ENCODE measurements around the gene MYO16. TPM values are rescaled to one million over a fixed set of nuclear protein-coding genes. Genes with fewer than 3 reads are reported as not detected.

Gene MYO16
- polyA plus RNA-seq, 1 donor from 2014 or later: 2.5 TPM

DNA sequence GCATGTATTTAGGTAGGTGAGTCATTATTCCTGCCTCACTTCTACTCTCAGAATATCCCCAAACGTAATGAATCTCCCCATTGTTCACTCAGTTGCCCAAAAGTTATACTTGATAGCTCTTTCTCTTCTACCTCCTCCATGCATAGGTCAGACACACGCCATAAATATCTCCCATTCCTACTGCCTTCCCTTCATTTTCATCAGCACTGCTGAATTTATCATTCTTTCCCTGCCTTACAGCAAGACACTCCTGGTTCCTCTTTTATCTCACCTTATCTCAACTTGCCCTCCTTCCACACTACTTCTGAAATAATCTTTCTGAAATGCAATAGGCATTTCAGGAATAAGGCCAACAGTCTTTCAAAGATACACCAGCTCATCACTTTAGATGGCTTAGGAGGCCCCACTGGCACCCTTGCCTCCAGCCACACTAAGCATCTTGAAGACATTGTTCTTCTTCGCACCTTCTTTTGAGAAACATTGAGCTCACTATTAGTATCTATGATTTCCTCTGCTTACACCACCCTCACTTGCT, 333.9 kb downstream of the MYO16 start:
- Histone ChIP-seq H3K79me2 (replicated peaks; ENCODE audit: insufficient read depth, low read length) (no peaks in the 10 kb centered on the region), H3K9me3 (ENCODE audit: low read length) (no peaks in the 10 kb centered on the region), H3K4me2 (ENCODE audit: low read length) (no peak overlapping the region), H4K20me1 (ENCODE audit: insufficient read depth) (no peaks in the 10 kb centered on the region), H3F3A (ENCODE audit: insufficient read depth, low read length, poor library complexity, severe bottlenecking) (no peaks in the 10 kb centered on the region), H2AFZ (ENCODE audit: low read depth, low read length) (no peak overlapping the region), H3K4me3 (ENCODE audit: low read length) (no peak overlapping the region), H3K27ac (ENCODE audit: low read length) (no peak overlapping the region), H3K9me2 (ENCODE audit: insufficient read depth, low read length) (no peaks in the 10 kb centered on the region), H3K36me3 (ENCODE audit: insufficient read depth, low read length) (no peaks in the 10 kb centered on the region), H3K27me3 (ENCODE audit: insufficient read depth, low read depth, low read length) (no peaks in the 10 kb centered on the region), H3K9ac (ENCODE audit: low read length) (no peak overlapping the region)
- no peak for TF ChIP-seq SMC3 (conservative IDR thresholded peaks at IDR 0.05; ENCODE audit: poor library complexity)
- TF ChIP-seq, protein P1, sequence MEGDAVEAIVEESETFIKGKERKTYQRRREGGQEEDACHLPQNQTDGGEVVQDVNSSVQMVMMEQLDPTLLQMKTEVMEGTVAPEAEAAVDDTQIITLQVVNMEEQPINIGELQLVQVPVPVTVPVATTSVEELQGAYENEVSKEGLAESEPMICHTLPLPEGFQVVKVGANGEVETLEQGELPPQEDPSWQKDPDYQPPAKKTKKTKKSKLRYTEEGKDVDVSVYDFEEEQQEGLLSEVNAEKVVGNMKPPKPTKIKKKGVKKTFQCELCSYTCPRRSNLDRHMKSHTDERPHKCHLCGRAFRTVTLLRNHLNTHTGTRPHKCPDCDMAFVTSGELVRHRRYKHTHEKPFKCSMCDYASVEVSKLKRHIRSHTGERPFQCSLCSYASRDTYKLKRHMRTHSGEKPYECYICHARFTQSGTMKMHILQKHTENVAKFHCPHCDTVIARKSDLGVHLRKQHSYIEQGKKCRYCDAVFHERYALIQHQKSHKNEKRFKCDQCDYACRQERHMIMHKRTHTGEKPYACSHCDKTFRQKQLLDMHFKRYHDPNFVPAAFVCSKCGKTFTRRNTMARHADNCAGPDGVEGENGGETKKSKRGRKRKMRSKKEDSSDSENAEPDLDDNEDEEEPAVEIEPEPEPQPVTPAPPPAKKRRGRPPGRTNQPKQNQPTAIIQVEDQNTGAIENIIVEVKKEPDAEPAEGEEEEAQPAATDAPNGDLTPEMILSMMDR (IDR thresholded peaks at IDR 0.05; ENCODE audit: poor library complexity, severe bottlenecking): no peak
- no peak for TF ChIP-seq RAD21 (conservative IDR thresholded peaks at IDR 0.05)
- TF ChIP-seq EZH2 (IDR thresholded peaks at IDR 0.05; ENCODE audit: borderline replicate concordance, insufficient read depth, low read length, poor library complexity, severe bottlenecking): no peak
- no peak for TF ChIP-seq POLR2AphosphoS5 (IDR thresholded peaks at IDR 0.05)
- TF ChIP-seq MXI1 (conservative IDR thresholded peaks at IDR 0.05; ENCODE audit: poor library complexity, severe bottlenecking): no peak
- TF ChIP-seq EP300 (conservative IDR thresholded peaks at IDR 0.05; ENCODE audit: poor library complexity, severe bottlenecking): no peak
- TF ChIP-seq, protein P2, sequence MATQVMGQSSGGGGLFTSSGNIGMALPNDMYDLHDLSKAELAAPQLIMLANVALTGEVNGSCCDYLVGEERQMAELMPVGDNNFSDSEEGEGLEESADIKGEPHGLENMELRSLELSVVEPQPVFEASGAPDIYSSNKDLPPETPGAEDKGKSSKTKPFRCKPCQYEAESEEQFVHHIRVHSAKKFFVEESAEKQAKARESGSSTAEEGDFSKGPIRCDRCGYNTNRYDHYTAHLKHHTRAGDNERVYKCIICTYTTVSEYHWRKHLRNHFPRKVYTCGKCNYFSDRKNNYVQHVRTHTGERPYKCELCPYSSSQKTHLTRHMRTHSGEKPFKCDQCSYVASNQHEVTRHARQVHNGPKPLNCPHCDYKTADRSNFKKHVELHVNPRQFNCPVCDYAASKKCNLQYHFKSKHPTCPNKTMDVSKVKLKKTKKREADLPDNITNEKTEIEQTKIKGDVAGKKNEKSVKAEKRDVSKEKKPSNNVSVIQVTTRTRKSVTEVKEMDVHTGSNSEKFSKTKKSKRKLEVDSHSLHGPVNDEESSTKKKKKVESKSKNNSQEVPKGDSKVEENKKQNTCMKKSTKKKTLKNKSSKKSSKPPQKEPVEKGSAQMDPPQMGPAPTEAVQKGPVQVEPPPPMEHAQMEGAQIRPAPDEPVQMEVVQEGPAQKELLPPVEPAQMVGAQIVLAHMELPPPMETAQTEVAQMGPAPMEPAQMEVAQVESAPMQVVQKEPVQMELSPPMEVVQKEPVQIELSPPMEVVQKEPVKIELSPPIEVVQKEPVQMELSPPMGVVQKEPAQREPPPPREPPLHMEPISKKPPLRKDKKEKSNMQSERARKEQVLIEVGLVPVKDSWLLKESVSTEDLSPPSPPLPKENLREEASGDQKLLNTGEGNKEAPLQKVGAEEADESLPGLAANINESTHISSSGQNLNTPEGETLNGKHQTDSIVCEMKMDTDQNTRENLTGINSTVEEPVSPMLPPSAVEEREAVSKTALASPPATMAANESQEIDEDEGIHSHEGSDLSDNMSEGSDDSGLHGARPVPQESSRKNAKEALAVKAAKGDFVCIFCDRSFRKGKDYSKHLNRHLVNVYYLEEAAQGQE (IDR thresholded peaks at IDR 0.05; ENCODE audit: borderline replicate concordance): no peak
- no peak for TF ChIP-seq TAF1 (IDR thresholded peaks at IDR 0.05; ENCODE audit: low read depth)

DNA sequence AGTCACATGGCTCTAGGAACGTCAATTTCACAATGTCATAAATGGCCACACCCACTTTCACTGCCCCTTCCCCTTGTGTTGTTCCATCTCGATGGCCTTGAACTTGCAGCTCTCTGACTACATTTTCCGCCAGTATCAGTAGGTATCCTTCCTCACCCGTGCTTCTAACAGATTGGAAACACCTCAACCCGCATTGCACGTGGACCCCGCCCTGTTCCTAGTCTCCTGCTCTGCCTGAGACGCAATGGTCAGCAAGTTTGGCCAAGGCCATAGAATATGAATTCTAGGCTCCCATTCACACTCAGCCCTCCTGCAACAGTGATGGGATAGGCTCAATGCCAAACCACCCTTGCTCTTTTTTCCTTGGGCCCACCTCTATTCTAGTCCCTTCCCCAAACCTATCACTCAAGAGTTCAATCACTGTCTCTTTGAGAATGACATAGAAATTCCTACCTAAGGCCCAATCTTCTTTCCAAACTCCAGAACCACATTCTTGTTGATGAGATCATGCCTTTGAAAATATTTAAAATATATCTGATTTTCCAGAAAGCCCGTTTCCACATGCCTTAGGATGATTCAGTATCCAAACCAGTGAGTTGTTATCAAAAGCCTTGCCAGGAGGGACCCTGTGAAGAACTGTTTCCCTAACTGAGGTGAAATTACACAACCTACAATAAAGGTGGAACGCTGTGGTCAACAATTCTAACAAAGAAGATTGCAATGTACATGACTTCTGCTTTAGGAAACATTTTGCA, 334.6 kb downstream of the MYO16 start:
- no peaks in the 10 kb centered on the region for H3K79me2 ChIP-seq (replicated peaks; ENCODE audit: insufficient read depth, low read length)
- no peak overlapping the region for H3K27ac ChIP-seq (ENCODE audit: low read length)
- H3F3A ChIP-seq (ENCODE audit: insufficient read depth, low read length, poor library complexity, severe bottlenecking): no peaks in the 10 kb centered on the region
- H3K9me3 ChIP-seq (ENCODE audit: low read length): no peaks in the 10 kb centered on the region
- H3K4me3 ChIP-seq (ENCODE audit: low read length): no peak overlapping the region
- no peak overlapping the region for H2AFZ ChIP-seq (ENCODE audit: low read depth, low read length)
- TF ChIP-seq POLR2AphosphoS5 (IDR thresholded peaks at IDR 0.05) (no peak), EZH2 (IDR thresholded peaks at IDR 0.05; ENCODE audit: borderline replicate concordance, insufficient read depth, low read length, poor library complexity, severe bottlenecking) (no peak), TAF1 (IDR thresholded peaks at IDR 0.05; ENCODE audit: low read depth) (no peak), MXI1 (conservative IDR thresholded peaks at IDR 0.05; ENCODE audit: poor library complexity, severe bottlenecking) (no peak), RAD21 (conservative IDR thresholded peaks at IDR 0.05) (no peak), EP300 (conservative IDR thresholded peaks at IDR 0.05; ENCODE audit: poor library complexity, severe bottlenecking) (no peak), SMC3 (conservative IDR thresholded peaks at IDR 0.05; ENCODE audit: poor library complexity) (no peak)
- TF ChIP-seq, protein P1 (IDR thresholded peaks at IDR 0.05; ENCODE audit: poor library complexity, severe bottlenecking): no peak
- TF ChIP-seq, protein P2 (IDR thresholded peaks at IDR 0.05; ENCODE audit: borderline replicate concordance): no peak
- H3K27me3 ChIP-seq (ENCODE audit: insufficient read depth, low read depth, low read length): no peaks in the 10 kb centered on the region
- H3K4me2 ChIP-seq (ENCODE audit: low read length): no peak overlapping the region
- H4K20me1 ChIP-seq (ENCODE audit: insufficient read depth): no peaks in the 10 kb centered on the region
- no peaks in the 10 kb centered on the region for H3K9me2 ChIP-seq (ENCODE audit: insufficient read depth, low read length)
- H3K36me3 ChIP-seq (ENCODE audit: insufficient read depth, low read length): no peaks in the 10 kb centered on the region
- H3K9ac ChIP-seq (ENCODE audit: low read length): no peak overlapping the region

Measured in neural cell (in vitro differentiated cells).